ENCODE data around the gene GRIA4.
"Not testable (repeated sequence)": the region's sequence is repeated elsewhere in the genome, so short reads cannot be mapped to it uniquely, and the experiment has no call there.

Gene GRIA4

GRCh38 chr11:106003094-106003493 lies 393.2 kb downstream of the GRIA4 start:
- H3K27ac ChIP-seq (ENCODE audit: insufficient read depth in 1 of 2, low read depth in 1 of 2, low read length in 2 of 2, poor library complexity in 1 of 2, severe bottlenecking in 2 of 2); POLR2A ChIA-PET; H3K4me3 ChIP-seq (ENCODE audit: control insufficient read depth in 1 of 7, extremely low read depth in 1 of 7, insufficient read depth in 4 of 7, low read depth in 2 of 7, low read length in 6 of 7); H3K4me1 ChIP-seq (ENCODE audit: control extremely low read depth in 1 of 4, control insufficient read depth in 4 of 4, insufficient read depth in 4 of 4, low read length in 3 of 4); H3K27me3 ChIP-seq (replicated peaks in 2 of 5; ENCODE audit: control insufficient read depth in 4 of 5, insufficient read depth in 5 of 5, low read length in 4 of 5); DNase-seq: not testable (repeated sequence)
- Histone ChIP-seq H3K9me3 (ENCODE audit: control extremely low read depth in 1 of 5, control insufficient read depth in 4 of 5, insufficient read depth in 2 of 5, low read depth in 1 of 5, low read length in 4 of 5) (peaks cover 0 to 28% (median 8%) of the 10 kb centered on the region in 5 experiments), H3K36me3 (ENCODE audit: control insufficient read depth in 4 of 4, insufficient read depth in 4 of 4, low read length in 3 of 4) (peaks cover 23 to 40% (median 30%) of the 10 kb centered on the region in 4 experiments)
- CTCF ChIA-PET = interaction anchor here (1.1 kb wide), 1 partner anchor 12 kb away, joined by 4 read pairs; no protein-coding TSS in a partner anchor
- WGBS (ENCODE audit: insufficient coverage) = 100% methylated on average over 1 of the region's 4 CpGs

DNA sequence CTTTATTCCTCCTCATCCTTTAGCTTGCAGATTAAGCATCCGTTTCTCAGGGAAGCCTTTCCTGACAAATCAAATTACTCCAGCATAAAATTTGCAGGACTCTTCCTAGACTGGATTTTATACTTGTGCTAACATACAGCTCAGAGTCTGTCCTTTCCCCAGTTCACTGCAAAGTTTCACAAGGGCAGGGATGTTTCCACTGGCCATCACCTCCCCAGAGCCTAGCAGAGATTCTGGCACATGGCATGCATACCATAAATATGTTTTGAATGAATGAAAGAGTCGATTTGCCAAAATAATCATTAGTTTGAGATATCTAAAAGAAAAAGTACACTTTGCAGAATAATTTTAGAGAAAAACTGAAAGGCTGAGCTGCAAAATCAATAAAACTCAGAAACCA lies 401.6 kb downstream of the GRIA4 start:
- H3K9me3 ChIP-seq (ENCODE audit: control extremely low read depth in 1 of 5, control insufficient read depth in 4 of 5, insufficient read depth in 2 of 5, low read depth in 1 of 5, low read length in 4 of 5) = peaks cover 0 to 31% (median 7%) of the 10 kb centered on the region in 5 experiments
- ChIA-PET CTCF (no interaction called here), POLR2A (no interaction called here)
- H3K4me1 ChIP-seq (ENCODE audit: control extremely low read depth in 1 of 4, control insufficient read depth in 4 of 4, insufficient read depth in 4 of 4, low read length in 3 of 4) = no peaks in the 10 kb centered on the region
- 100% methylated on average over 1 of the region's 2 CpGs for WGBS (ENCODE audit: insufficient coverage)
- H3K27ac ChIP-seq (ENCODE audit: insufficient read depth in 1 of 2, low read depth in 1 of 2, low read length in 2 of 2, poor library complexity in 1 of 2, severe bottlenecking in 2 of 2) = no peak overlapping the region
- no peaks in the 10 kb centered on the region for H3K27me3 ChIP-seq (replicated peaks in 2 of 5; ENCODE audit: control insufficient read depth in 4 of 5, insufficient read depth in 5 of 5, low read length in 4 of 5)
- H3K4me3 ChIP-seq (ENCODE audit: control insufficient read depth in 1 of 7, extremely low read depth in 1 of 7, insufficient read depth in 4 of 7, low read depth in 2 of 7, low read length in 6 of 7) = no peak overlapping the region
- no peak for DNase-seq
- H3K36me3 ChIP-seq (ENCODE audit: control insufficient read depth in 4 of 4, insufficient read depth in 4 of 4, low read length in 3 of 4) = peaks cover 27 to 60% (median 47%) of the 10 kb centered on the region in 4 experiments

- 86% methylated on average over 1 of the region's 3 CpGs for WGBS (ENCODE audit: insufficient coverage)
- POLR2A ChIA-PET = interaction anchor here (0.6 kb wide), 1 partner anchor 10 kb away, joined by 4 read pairs; no protein-coding TSS in a partner anchor
- Histone ChIP-seq H3K27me3 (replicated peaks in 2 of 5; ENCODE audit: control insufficient read depth in 4 of 5, insufficient read depth in 5 of 5, low read length in 4 of 5) (no peaks in the 10 kb centered on the region), H3K4me1 (ENCODE audit: control extremely low read depth in 1 of 4, control insufficient read depth in 4 of 4, insufficient read depth in 4 of 4, low read length in 3 of 4) (peaks cover 0 to 1% (median 0%) of the 10 kb centered on the region in 4 experiments), H3K4me3 (ENCODE audit: control insufficient read depth in 1 of 7, extremely low read depth in 1 of 7, insufficient read depth in 4 of 7, low read depth in 2 of 7, low read length in 6 of 7) (no peak overlapping the region), H3K36me3 (ENCODE audit: control insufficient read depth in 4 of 4, insufficient read depth in 4 of 4, low read length in 3 of 4) (peaks cover 17 to 47% (median 41%) of the 10 kb centered on the region in 4 experiments), H3K27ac (ENCODE audit: insufficient read depth in 1 of 2, low read depth in 1 of 2, low read length in 2 of 2, poor library complexity in 1 of 2, severe bottlenecking in 2 of 2) (no peak overlapping the region), H3K9me3 (ENCODE audit: control extremely low read depth in 1 of 5, control insufficient read depth in 4 of 5, insufficient read depth in 2 of 5, low read depth in 1 of 5, low read length in 4 of 5) (peaks cover 0 to 26% (median 3%) of the 10 kb centered on the region in 5 experiments)
- CTCF ChIA-PET = no interaction called here
- peak in 1 of 3 donors; percentile 8 for DNase-seq
Observed at GRCh38 chr11:106012744-106013143, 402.9 kb downstream of the GRIA4 start.

GRCh38 chr11:106014035-106014434 lies 404.2 kb downstream of the GRIA4 start:
- Histone ChIP-seq H3K4me1 (ENCODE audit: control extremely low read depth in 1 of 4, control insufficient read depth in 4 of 4, insufficient read depth in 4 of 4, low read length in 3 of 4) (peaks cover 0 to 5% (median under 1%) of the 10 kb centered on the region in 4 experiments), H3K4me3 (ENCODE audit: control insufficient read depth in 1 of 7, extremely low read depth in 1 of 7, insufficient read depth in 4 of 7, low read depth in 2 of 7, low read length in 6 of 7) (no peak overlapping the region), H3K27me3 (replicated peaks in 2 of 5; ENCODE audit: control insufficient read depth in 4 of 5, insufficient read depth in 5 of 5, low read length in 4 of 5) (no peaks in the 10 kb centered on the region), H3K9me3 (ENCODE audit: control extremely low read depth in 1 of 5, control insufficient read depth in 4 of 5, insufficient read depth in 2 of 5, low read depth in 1 of 5, low read length in 4 of 5) (peaks cover 0 to 15% (median 3%) of the 10 kb centered on the region in 5 experiments), H3K27ac (ENCODE audit: insufficient read depth in 1 of 2, low read depth in 1 of 2, low read length in 2 of 2, poor library complexity in 1 of 2, severe bottlenecking in 2 of 2) (no peak overlapping the region), H3K36me3 (ENCODE audit: control insufficient read depth in 4 of 4, insufficient read depth in 4 of 4, low read length in 3 of 4) (peaks cover 15 to 34% (median 30%) of the 10 kb centered on the region in 4 experiments)
- POLR2A ChIA-PET = no interaction called here
- no peak for DNase-seq
- WGBS (ENCODE audit: insufficient coverage) = 100% methylated on average over 1 of the region's 2 CpGs
- CTCF ChIA-PET = no interaction called here

- H3K4me3 ChIP-seq (ENCODE audit: control insufficient read depth in 1 of 7, extremely low read depth in 1 of 7, insufficient read depth in 4 of 7, low read depth in 2 of 7, low read length in 6 of 7) = no peak overlapping the region
- CTCF ChIA-PET = interaction anchor here (0.8 kb wide), 1 partner anchor 12 kb away, joined by 4 read pairs; no protein-coding TSS in a partner anchor
- WGBS (ENCODE audit: insufficient coverage) = 100% methylated on average over 1 of the region's 2 CpGs
- H3K36me3 ChIP-seq (ENCODE audit: control insufficient read depth in 4 of 4, insufficient read depth in 4 of 4, low read length in 3 of 4) = peaks cover 9 to 31% (median 26%) of the 10 kb centered on the region in 4 experiments
- peaks cover 0 to 5% (median under 1%) of the 10 kb centered on the region in 4 experiments for H3K4me1 ChIP-seq (ENCODE audit: control extremely low read depth in 1 of 4, control insufficient read depth in 4 of 4, insufficient read depth in 4 of 4, low read length in 3 of 4)
- DNase-seq = no peak
- H3K27ac ChIP-seq (ENCODE audit: insufficient read depth in 1 of 2, low read depth in 1 of 2, low read length in 2 of 2, poor library complexity in 1 of 2, severe bottlenecking in 2 of 2) = no peak overlapping the region
- POLR2A ChIA-PET = no interaction called here
- H3K9me3 ChIP-seq (ENCODE audit: control extremely low read depth in 1 of 5, control insufficient read depth in 4 of 5, insufficient read depth in 2 of 5, low read depth in 1 of 5, low read length in 4 of 5) = peaks cover 0 to 10% (median 3%) of the 10 kb centered on the region in 5 experiments
- no peaks in the 10 kb centered on the region for H3K27me3 ChIP-seq (replicated peaks in 2 of 5; ENCODE audit: control insufficient read depth in 4 of 5, insufficient read depth in 5 of 5, low read length in 4 of 5)
Observed at GRCh38 chr11:106014620-106015019, 404.7 kb downstream of the GRIA4 start.

DNA sequence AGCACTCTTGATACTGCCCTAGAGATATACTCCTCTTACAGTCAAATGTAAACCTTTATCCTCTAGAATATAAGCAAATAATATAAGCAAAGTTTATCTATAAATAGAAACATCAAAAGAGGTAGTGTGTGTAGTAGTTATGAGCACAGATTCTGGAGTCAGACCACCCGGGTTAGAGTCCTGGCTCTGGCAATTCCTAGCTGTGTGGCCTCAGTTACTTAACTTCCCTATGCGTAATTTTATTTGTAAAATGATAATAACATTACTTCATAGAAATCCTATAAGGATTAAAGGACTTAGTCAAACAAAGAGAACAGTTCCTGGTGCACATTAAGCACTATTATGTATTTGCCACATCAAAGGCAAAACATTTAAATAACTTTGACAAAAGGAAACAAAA lies 405.2 kb downstream of the GRIA4 start:
- CTCF ChIA-PET = interaction anchor here (0.8 kb wide), 1 partner anchor 13 kb away, joined by 4 read pairs; no protein-coding TSS in a partner anchor
- Histone ChIP-seq H3K4me1 (ENCODE audit: control extremely low read depth in 1 of 4, control insufficient read depth in 4 of 4, insufficient read depth in 4 of 4, low read length in 3 of 4) (peaks cover 0 to 10% (median under 1%) of the 10 kb centered on the region in 4 experiments), H3K9me3 (ENCODE audit: control extremely low read depth in 1 of 5, control insufficient read depth in 4 of 5, insufficient read depth in 2 of 5, low read depth in 1 of 5, low read length in 4 of 5) (peaks cover 0 to 7% (median 2%) of the 10 kb centered on the region in 5 experiments), H3K27me3 (replicated peaks in 2 of 5; ENCODE audit: control insufficient read depth in 4 of 5, insufficient read depth in 5 of 5, low read length in 4 of 5) (no peaks in the 10 kb centered on the region), H3K36me3 (ENCODE audit: control insufficient read depth in 4 of 4, insufficient read depth in 4 of 4, low read length in 3 of 4) (peaks cover 6 to 27% (median 22%) of the 10 kb centered on the region in 4 experiments), H3K27ac (ENCODE audit: insufficient read depth in 1 of 2, low read depth in 1 of 2, low read length in 2 of 2, poor library complexity in 1 of 2, severe bottlenecking in 2 of 2) (no peak overlapping the region), H3K4me3 (ENCODE audit: control insufficient read depth in 1 of 7, extremely low read depth in 1 of 7, insufficient read depth in 4 of 7, low read depth in 2 of 7, low read length in 6 of 7) (no peak overlapping the region)
- no CpG with 5 or more reads among the region's 2 CpGs for WGBS (ENCODE audit: insufficient coverage)
- no peak for DNase-seq
- POLR2A ChIA-PET = no interaction called here

- 100% methylated on average over 1 of the region's 2 CpGs for WGBS (ENCODE audit: insufficient coverage)
- Histone ChIP-seq H3K9me3 (ENCODE audit: control extremely low read depth in 1 of 5, control insufficient read depth in 4 of 5, insufficient read depth in 2 of 5, low read depth in 1 of 5, low read length in 4 of 5) (no peaks in the 10 kb centered on the region), H3K4me1 (ENCODE audit: control extremely low read depth in 1 of 4, control insufficient read depth in 4 of 4, insufficient read depth in 4 of 4, low read length in 3 of 4) (peaks cover 4 to 21% (median 13%) of the 10 kb centered on the region in 4 experiments), H3K27ac (ENCODE audit: insufficient read depth in 1 of 2, low read depth in 1 of 2, low read length in 2 of 2, poor library complexity in 1 of 2, severe bottlenecking in 2 of 2) (no peak overlapping the region), H3K27me3 (replicated peaks in 2 of 5; ENCODE audit: control insufficient read depth in 4 of 5, insufficient read depth in 5 of 5, low read length in 4 of 5) (no peaks in the 10 kb centered on the region), H3K36me3 (ENCODE audit: control insufficient read depth in 4 of 4, insufficient read depth in 4 of 4, low read length in 3 of 4) (peaks cover 0 to 13% (median 10%) of the 10 kb centered on the region in 4 experiments), H3K4me3 (ENCODE audit: control insufficient read depth in 1 of 7, extremely low read depth in 1 of 7, insufficient read depth in 4 of 7, low read depth in 2 of 7, low read length in 6 of 7) (no peak overlapping the region)
- ChIA-PET CTCF (no interaction called here), POLR2A (no interaction called here)
- DNase-seq = no peak
Observed at GRCh38 chr11:106017093-106017492, 407.2 kb downstream of the GRIA4 start.
